ENCODE data around the gene TMEM120A. TPM values are rescaled to one million over a fixed set of nuclear protein-coding genes. Genes with fewer than 3 reads are reported as not detected.

The TMEM120A gene
- 9.4 and 10.4 TPM in 2 replicates for total RNA-seq (ENCODE audit: low replicate concordance)

- H3K4me1 Mint-ChIP-seq, result peaks cover 31% of the 10 kb centered on the region
- H3F3A ChIP-seq (ENCODE audit: low read depth), result peaks cover 28% of the 10 kb centered on the region
- H3K36me3 Mint-ChIP-seq, result peaks cover 27% of the 10 kb centered on the region
- H3K27me3 ChIP-seq, result no peaks in the 10 kb centered on the region
- H3K36me3 ChIP-seq, result no peaks in the 10 kb centered on the region
- H3K9me3 Mint-ChIP-seq, result peaks cover 2% of the 10 kb centered on the region
- peak within 1 kb of the TSS; percentile 66 for H3K27ac Mint-ChIP-seq
- H3K27ac ChIP-seq, result peak within 1 kb of the TSS; percentile 35
- peak within 1 kb of the TSS; percentile 84 for H3K4me3 Mint-ChIP-seq
- peaks cover 22% of the 10 kb centered on the region for H3K4me1 ChIP-seq
- H3K9ac ChIP-seq, result no peak within 1 kb of the TSS
- peak within 1 kb of the TSS; percentile 33 for H2AFZ ChIP-seq (replicated peaks)
- no peaks in the 10 kb centered on the region for H3K9me3 ChIP-seq (ENCODE audit: low read depth)
- peak within 1 kb of the TSS; percentile 92 for H3K4me2 ChIP-seq
- H3K79me2 ChIP-seq (ENCODE audit: low read depth), result no peaks in the 10 kb centered on the region
- TF ChIP-seq EZH2phosphoT487 (IDR thresholded peaks at IDR 0.05), result no peak
- no peak for TF ChIP-seq EZH2 (IDR thresholded peaks at IDR 0.05)
- TF ChIP-seq CTCF (IDR thresholded peaks at IDR 0.05), result peak; percentile 14
- H3K27me3 Mint-ChIP-seq (ENCODE audit: insufficient read depth, low read depth), result peaks cover 19% of the 10 kb centered on the region
- peaks cover 6% of the 10 kb centered on the region for H4K20me1 ChIP-seq (ENCODE audit: low read depth)
- H3K4me3 ChIP-seq, result peak within 1 kb of the TSS; percentile 68
- peak; percentile 98 for DNase-seq (ENCODE audit: low spot score)
Observed at GRCh38 chr7:75994388-75995051, at the start of gene TMEM120A. Gene TMEM120A (minus strand): TSS chr7:75994595. CDS start chr7:75994570, 25 bp downstream.

GRCh38 chr7:76040126-76040525, 45.7 kb upstream of the TMEM120A start:
- Histone ChIP-seq H3K4me3 (no peak overlapping the region), H3K9ac (no peak overlapping the region), H3K4me1 (no peaks in the 10 kb centered on the region), H3K36me3 (no peaks in the 10 kb centered on the region), H4K20me1 (ENCODE audit: low read depth) (peaks cover 4% of the 10 kb centered on the region), H3K27ac (no peak overlapping the region), H3K27me3 (no peaks in the 10 kb centered on the region), H3K4me2 (no peak overlapping the region), H3K79me2 (ENCODE audit: low read depth) (peaks cover 17% of the 10 kb centered on the region), H3K9me3 (ENCODE audit: low read depth) (no peaks in the 10 kb centered on the region), H2AFZ (replicated peaks) (no peak overlapping the region), H3F3A (ENCODE audit: low read depth) (no peaks in the 10 kb centered on the region)
- DNase-seq (ENCODE audit: low spot score), result no peak
- TF ChIP-seq EZH2 (IDR thresholded peaks at IDR 0.05), result no peak
- no peak for TF ChIP-seq EZH2phosphoT487 (IDR thresholded peaks at IDR 0.05)
- no peak for TF ChIP-seq CTCF (IDR thresholded peaks at IDR 0.05)
- Mint-ChIP-seq H3K4me1 (peaks cover 2% of the 10 kb centered on the region), H3K9me3 (no peaks in the 10 kb centered on the region), H3K27me3 (ENCODE audit: insufficient read depth, low read depth) (peaks cover 2% of the 10 kb centered on the region), H3K27ac (no peak overlapping the region), H3K4me3 (no peak overlapping the region), H3K36me3 (peaks cover 2% of the 10 kb centered on the region)

- Mint-ChIP-seq H3K36me3 (peaks cover 6% of the 10 kb centered on the region), H3K27ac (no peak overlapping the region), H3K4me3 (no peak overlapping the region), H3K27me3 (ENCODE audit: insufficient read depth, low read depth) (no peaks in the 10 kb centered on the region), H3K4me1 (peaks cover 4% of the 10 kb centered on the region), H3K9me3 (no peaks in the 10 kb centered on the region)
- no peak for DNase-seq (ENCODE audit: low spot score)
- no peaks in the 10 kb centered on the region for H3K9me3 ChIP-seq (ENCODE audit: low read depth)
- H3K36me3 ChIP-seq, result no peaks in the 10 kb centered on the region
- H3K27ac ChIP-seq, result no peak overlapping the region
- TF ChIP-seq CTCF (IDR thresholded peaks at IDR 0.05) (no peak), EZH2phosphoT487 (IDR thresholded peaks at IDR 0.05) (no peak), EZH2 (IDR thresholded peaks at IDR 0.05) (no peak)
- no peaks in the 10 kb centered on the region for H3F3A ChIP-seq (ENCODE audit: low read depth)
- H3K4me2 ChIP-seq, result no peak overlapping the region
- no peaks in the 10 kb centered on the region for H4K20me1 ChIP-seq (ENCODE audit: low read depth)
- H3K79me2 ChIP-seq (ENCODE audit: low read depth), result no peaks in the 10 kb centered on the region
- no peak overlapping the region for H2AFZ ChIP-seq (replicated peaks)
- H3K9ac ChIP-seq, result no peak overlapping the region
- H3K27me3 ChIP-seq, result no peaks in the 10 kb centered on the region
- no peak overlapping the region for H3K4me3 ChIP-seq
- H3K4me1 ChIP-seq, result no peaks in the 10 kb centered on the region
Observed at GRCh38 chr7:76037310-76037709, 42.9 kb upstream of the TMEM120A start.

All from neural progenitor cell (in vitro differentiated cells).